ENCODE results near the gene MRM2.
"Not testable (repeated sequence)": the region's sequence is repeated elsewhere in the genome, so short reads cannot be mapped to it uniquely, and the experiment has no call there.

Gene MRM2

DNA sequence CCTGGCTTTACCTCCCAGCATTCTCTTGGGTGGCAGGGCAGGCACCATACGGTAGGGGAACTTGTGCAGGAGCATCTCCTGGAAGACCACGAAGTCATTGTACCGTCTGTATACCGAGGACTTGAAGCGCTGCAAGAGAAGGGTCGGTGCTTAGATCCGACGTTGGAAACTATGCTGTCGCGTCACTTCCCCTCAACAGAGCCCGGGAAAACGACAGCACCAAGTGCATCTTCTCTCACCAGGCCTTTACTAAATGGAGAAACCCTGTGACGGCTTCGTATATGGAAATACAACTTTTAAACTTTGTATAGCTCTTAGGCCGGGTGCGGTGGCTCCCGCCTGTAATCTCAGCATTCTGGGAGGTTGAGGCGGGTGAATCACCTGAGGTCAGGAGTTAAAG is 33.1 kb upstream of the MRM2 start:
- TF ChIP-seq CTCF (IDR thresholded peaks at IDR 0.05; ENCODE audit: low read depth, low read length): no peak
- no peak overlapping the region for H3K4me3 ChIP-seq (replicated peaks in 1 of 2; ENCODE audit: low read depth in 2 of 2, low read length in 2 of 2)
- no peak for DNase-seq (ENCODE audit: low read depth in 2 of 2)

DNA sequence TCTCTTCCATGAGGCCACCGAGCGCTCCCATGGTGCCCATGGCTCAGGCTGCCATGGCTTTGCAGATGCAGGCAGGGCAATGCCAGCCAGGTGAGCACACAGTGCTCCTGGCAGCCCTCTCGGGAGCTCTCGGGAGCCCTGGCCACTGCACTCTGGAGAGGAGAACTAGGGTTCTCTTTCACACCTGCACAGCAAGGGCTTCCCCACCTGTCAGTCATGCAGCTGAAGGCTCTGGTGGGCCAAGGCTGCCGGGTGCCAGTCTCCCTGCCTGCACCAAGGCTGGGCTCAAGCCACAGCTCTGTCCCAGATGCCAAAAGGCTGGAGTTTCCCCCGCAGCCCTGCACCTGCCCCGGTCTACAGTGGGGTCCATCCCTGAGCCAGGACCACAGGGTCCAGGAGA is 32.7 kb upstream of the MRM2 start:
- TF ChIP-seq CTCF (IDR thresholded peaks at IDR 0.05; ENCODE audit: low read depth, low read length): no peak
- DNase-seq (ENCODE audit: low read depth in 2 of 2): no peak
- H3K4me3 ChIP-seq (replicated peaks in 1 of 2; ENCODE audit: low read depth in 2 of 2, low read length in 2 of 2): no peak overlapping the region

DNA sequence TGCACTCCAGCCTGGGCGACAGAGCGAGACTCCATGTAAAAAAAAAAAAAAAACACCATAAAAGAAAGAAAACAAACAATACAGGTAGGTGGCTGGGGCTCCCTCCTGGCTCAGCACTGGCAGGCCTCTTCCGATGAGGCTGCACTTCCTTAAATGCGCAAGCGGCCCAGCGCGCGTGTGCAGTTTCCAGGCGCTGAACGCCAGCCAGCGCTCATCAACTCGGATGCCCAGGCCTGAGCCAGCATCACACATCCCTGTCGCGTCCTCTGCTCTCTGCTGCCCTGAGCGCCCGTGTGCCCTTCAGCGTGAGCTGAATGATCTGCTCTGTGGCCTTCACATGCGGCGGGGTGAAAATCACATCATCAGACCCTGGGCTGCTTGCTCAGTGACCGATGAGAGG is 31.9 kb upstream of the MRM2 start:
- DNase-seq (ENCODE audit: low read depth in 2 of 2): no peak
- no peak overlapping the region for H3K4me3 ChIP-seq (replicated peaks in 1 of 2; ENCODE audit: low read depth in 2 of 2, low read length in 2 of 2)
- TF ChIP-seq CTCF (IDR thresholded peaks at IDR 0.05; ENCODE audit: low read depth, low read length): no peak

GRCh38 chr7:2272031-2272430 is 30.0 kb upstream of the MRM2 start:
- no peak for DNase-seq (ENCODE audit: low read depth in 2 of 2)
- no peak overlapping the region for H3K4me3 ChIP-seq (replicated peaks in 1 of 2; ENCODE audit: low read depth in 2 of 2, low read length in 2 of 2)
- TF ChIP-seq CTCF (IDR thresholded peaks at IDR 0.05; ENCODE audit: low read depth, low read length): no peak

DNA sequence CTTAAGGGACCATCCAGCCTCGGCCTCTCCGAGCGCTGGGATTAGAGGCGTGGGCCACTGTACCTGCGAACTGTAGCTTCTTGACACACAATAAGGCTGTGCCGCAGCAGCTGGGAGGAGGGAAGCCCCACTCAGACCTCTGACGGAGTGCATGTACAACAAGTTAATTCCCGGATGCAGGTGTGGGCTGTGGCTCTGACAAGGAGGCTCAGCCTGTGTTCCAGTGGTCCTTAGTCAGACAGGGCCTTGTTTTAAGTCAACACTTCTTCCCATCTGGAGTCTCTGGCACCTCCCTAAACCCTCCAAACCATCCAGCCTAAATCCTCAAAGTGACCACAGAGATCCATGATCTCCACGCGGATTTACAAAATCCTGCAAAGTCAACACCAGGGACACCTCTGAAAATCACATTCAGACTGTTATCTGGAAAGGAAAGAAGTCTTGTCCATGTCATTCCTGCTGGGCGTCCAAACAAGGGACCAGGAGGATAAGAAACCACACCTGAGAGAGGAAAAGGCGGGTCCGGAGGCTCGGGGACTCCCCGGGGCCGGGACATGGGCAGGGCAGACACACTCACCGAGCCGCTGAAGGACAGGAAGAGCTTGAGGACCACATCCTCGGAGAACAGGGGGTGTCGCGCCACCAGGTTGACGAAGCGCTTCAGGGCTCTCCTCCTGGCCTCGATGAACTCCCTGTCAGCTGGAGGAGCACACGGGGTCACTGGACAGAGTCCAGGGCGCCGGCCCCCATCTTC is 29.4 kb upstream of the MRM2 start:
- no peak for DNase-seq (ENCODE audit: low read depth in 2 of 2)
- TF ChIP-seq CTCF (IDR thresholded peaks at IDR 0.05; ENCODE audit: low read depth, low read length): no peak
- no peak overlapping the region for H3K4me3 ChIP-seq (replicated peaks in 1 of 2; ENCODE audit: low read depth in 2 of 2, low read length in 2 of 2)

- DNase-seq (ENCODE audit: low read depth in 2 of 2): no peak
- no peak overlapping the region for H3K4me3 ChIP-seq (replicated peaks in 1 of 2; ENCODE audit: low read depth in 2 of 2, low read length in 2 of 2)
- no peak for TF ChIP-seq CTCF (IDR thresholded peaks at IDR 0.05; ENCODE audit: low read depth, low read length)
These were observed 28.5 kb upstream of the MRM2 start for GRCh38 chr7:2270495-2270894.

DNA sequence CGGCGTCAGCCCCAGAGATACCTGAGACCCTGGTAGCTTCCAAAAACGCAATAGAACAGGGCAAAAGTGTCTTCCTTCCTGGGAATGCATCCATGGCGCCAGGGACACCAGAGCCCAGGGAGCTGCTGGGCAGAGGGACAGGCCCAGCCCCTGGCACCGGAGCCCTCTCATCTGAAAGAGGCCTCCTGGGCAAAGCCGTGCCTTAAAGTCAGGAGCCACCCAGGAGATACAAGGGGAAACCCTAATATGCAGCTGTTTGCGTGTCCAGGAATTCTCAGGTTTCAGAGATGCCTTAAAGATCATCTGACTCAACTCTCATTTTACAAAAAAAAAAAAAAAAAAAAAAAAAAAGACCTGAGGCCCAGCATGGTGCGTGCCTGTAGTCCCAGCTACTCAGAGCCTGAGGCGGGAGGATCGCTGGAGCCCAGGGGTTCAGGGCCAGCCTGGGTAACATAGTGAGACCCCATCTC is 28.0 kb upstream of the MRM2 start:
- no peak for DNase-seq (ENCODE audit: low read depth in 2 of 2)
- H3K4me3 ChIP-seq (replicated peaks in 1 of 2; ENCODE audit: low read depth in 2 of 2, low read length in 2 of 2): no peak overlapping the region
- no peak for TF ChIP-seq CTCF (IDR thresholded peaks at IDR 0.05; ENCODE audit: low read depth, low read length)

- not testable (repeated sequence) for H3K4me3 ChIP-seq (replicated peaks in 1 of 2; ENCODE audit: low read depth in 2 of 2, low read length in 2 of 2)
- DNase-seq (ENCODE audit: low read depth in 2 of 2): peak; percentile 39 to 40
These were observed 27.3 kb upstream of the MRM2 start for GRCh38 chr7:2269089-2269990.

Data from cardiac fibroblast (primary cell).